ENCODE measurements around the gene ZNF746.

The ZNF746 gene

GRCh38 chr7:149489391-149490024, 8.1 kb downstream of the ZNF746 start:
- no peak for DNase-seq

DNA sequence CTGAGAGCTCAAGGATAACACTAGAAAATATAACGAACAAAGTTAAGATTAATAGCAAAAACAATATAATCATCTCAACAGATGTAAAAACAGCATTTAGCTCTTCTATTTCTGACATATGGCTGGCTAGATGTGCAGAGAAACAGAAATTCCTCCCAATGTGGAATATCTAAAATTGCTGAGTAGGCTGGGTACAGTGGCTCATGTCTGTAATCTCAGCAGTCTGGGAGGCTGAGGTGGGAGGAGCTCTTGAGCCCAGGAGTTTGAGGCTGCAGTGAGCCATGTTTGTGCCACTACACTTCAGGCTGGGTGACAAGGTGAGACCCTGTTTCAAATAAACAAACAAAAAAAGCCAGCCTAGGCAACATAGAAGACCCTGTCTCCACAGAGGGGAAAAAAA, 18.0 kb downstream of the ZNF746 start:
- DNase-seq = no peak

DNA sequence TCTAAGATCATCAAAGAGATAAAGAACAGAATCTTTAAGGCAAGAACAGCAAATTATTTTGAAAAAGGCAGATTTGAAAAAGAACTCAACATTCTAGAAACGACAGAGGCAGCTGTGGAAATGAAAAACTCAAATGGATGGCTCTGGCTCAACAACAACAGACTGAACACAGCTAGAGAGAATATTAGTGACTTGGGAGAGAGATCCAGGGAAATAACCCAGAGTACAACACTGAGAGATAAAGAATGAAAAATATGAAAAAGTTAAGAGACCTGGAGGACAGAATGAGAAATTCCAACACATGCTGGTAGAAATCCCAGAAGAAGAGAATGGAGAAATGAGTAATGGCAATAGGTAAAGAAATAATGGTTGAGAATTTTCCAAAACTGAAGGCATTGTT, 18.9 kb downstream of the ZNF746 start:
- DNase-seq = no peak

- DNase-seq = no peak
These were observed 19.8 kb downstream of the ZNF746 start for GRCh38 chr7:149477494-149478443.

DNA sequence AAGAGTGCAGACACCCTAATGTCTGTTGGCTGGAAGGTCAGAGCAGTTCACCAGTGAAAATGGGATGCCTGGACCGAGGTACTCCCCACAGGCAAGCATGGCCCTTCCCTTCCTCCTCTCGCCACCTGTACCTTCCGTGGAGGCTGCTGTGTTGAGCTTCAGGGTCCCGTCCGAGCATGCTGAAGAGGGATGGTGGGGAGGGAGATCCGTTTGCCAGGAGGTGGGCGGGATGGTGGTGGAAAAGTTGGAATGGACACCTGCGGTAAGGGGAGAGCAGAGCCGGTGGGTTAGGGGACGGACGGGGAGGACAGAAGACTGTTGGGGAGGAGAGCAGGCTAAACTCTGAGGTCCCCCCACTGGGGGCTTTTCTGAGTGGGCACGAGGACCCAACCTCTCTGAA, 20.8 kb downstream of the ZNF746 start:
- no peak for DNase-seq

GRCh38 chr7:149475121-149476045, 22.2 kb downstream of the ZNF746 start:
- no peak for DNase-seq

DNA sequence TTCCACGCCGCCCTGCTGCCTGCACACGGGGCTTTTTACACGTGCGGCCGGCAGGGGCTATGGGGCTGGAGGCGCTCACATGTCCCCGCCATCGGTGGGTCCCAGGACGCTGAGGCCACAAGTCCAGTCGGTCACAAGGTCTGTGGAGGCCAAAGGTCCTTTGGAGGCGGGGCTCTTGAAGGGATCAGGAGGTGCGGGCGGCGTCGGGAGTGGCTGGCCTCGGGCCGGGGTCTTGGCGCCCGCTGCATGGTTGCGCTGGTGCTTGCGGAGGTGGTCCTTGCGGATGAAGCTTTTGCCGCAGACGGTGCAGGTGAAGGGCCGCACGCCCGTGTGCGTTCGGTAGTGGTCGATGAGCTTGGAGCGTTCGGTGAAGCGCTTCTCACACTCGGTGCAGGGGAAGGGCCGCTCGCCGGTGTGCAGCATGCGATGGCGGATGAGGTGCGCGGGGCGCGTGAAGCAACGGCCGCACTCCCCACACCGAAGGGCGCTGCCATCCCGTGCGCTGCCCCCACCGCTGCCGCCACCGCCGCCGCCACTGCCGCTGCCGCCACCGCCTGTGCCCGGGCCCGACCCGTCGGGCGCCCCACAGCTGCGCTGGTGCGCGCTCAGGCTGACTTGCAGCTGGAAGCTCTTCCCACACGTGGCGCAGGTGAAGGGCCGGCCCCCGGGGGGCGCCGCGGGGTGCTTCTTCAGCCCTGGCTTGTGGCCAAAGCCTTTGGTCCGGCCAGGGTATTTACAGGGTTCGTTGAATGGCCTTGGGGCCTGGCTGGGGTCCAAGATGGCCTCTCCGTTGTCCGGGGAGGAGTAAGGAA, 23.1 kb downstream of the ZNF746 start:
- no peak for DNase-seq

GRCh38 chr7:149473251-149473650, 24.4 kb downstream of the ZNF746 start:
- no peak for DNase-seq

DNA sequence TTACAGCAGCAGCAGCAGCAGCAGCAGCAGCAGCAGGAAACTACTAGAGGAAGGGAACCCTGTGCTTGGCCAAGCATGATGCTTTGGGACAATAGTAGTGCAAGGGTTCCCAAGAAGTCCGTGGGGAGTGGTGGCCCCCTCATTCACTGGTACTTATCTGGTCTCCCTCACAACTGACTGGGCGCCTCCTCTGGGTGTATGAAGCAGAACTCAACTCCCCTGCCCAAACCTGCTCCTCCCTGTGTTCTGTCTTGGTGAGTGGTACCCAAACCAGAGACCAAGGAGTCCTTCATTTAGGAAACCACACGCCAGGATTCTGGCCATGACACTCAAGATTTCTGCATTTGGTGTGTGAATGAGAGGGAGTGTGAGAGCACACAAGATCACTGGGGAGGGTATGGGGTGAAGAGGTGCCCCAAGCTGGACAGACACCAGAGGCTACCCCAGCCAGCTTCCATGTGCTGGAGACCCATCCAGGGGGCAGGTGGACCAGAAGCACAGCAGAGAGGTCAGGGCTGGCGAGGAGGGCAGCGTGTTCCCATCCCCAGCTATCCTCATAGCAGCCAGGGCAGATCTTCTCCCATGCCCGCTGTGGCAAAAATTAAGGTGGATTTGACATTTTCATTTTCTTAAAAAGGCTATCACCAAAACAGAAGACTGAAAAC, 26.2 kb downstream of the ZNF746 start:
- no peak for DNase-seq

DNA sequence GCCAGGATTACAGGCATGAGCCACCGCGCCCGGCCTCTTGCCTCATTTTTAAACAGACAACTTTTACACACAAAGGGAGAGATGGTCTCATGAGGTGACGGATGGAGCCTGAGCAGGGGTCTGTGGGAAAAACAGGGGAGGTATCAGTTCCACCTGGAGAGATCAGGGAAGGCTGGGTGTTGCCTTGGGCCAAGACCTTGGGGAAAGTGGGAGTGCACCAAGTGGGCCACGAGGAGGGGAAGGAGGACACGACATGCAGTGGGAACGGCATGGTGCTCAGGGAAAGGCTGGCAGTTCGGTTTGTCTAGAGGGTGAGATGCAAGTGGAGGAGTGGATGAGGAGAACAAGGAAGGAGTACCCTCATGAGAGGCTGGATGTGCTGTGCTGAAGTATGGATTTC, 27.8 kb downstream of the ZNF746 start:
- no peak for DNase-seq

- peak; percentile 54 for DNase-seq
These were observed 29.4 kb downstream of the ZNF746 start for GRCh38 chr7:149468208-149468607.

DNA sequence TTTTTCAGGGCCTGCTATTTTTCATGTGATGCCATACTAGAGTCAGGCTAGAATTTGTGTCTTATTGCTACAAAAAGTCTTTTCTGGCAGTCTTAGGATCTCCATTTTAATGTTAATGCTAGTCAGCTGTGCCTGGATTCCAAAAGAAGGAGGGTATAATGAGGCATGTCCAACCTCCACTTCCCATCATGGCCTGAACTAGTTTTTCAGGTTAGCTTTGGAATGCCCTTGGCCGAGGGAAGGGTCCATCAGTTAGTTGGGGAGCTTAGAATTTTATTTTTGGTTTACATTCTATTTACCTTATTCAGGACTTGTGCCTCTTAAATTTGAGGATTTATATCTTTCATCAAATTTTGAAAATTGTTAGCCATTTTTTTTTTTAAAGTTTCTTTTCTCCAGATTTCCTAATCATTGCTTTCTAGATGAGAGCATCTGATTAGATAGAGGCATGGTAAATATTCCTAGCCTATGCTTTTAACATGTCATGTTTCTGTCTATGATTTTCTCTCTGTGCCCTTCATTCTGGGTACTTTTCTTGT, 30.2 kb downstream of the ZNF746 start:
- no peak for DNase-seq

- no peak for DNase-seq
These were observed 31.2 kb downstream of the ZNF746 start for GRCh38 chr7:149466364-149466763.

DNA sequence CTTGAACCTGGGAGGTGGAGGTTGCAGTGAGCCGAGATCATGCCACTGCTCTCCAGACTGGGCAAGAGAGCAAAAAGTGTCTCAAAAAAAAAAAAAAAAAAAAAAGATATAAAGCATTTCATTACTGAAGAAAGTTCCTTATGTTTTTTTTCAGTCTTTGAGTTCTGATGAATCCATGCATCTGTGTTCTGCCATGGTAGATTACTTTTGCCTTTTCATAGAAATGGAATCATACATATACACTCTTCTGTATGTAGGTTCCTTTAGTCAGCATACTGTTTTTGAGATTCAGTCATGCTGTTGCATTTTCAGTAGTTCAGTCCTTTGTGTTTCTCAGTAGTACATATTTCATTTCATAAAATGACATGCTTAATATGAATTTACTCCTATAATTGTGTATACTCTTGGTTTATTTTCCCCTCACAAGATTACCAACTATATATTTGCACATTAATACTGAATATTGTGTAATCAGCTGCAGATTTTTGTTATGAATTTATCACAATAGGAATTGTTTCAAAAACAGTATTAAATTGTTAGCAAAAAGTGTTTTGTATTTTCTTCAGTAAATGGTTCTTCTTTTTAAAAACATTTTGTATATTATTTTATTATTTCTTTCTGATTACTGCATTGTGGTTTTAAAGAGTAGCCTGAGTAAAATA, 34.0 kb downstream of the ZNF746 start:
- no peak for DNase-seq

GRCh38 chr7:149462101-149462520, 35.5 kb downstream of the ZNF746 start:
- no peak for DNase-seq

DNA sequence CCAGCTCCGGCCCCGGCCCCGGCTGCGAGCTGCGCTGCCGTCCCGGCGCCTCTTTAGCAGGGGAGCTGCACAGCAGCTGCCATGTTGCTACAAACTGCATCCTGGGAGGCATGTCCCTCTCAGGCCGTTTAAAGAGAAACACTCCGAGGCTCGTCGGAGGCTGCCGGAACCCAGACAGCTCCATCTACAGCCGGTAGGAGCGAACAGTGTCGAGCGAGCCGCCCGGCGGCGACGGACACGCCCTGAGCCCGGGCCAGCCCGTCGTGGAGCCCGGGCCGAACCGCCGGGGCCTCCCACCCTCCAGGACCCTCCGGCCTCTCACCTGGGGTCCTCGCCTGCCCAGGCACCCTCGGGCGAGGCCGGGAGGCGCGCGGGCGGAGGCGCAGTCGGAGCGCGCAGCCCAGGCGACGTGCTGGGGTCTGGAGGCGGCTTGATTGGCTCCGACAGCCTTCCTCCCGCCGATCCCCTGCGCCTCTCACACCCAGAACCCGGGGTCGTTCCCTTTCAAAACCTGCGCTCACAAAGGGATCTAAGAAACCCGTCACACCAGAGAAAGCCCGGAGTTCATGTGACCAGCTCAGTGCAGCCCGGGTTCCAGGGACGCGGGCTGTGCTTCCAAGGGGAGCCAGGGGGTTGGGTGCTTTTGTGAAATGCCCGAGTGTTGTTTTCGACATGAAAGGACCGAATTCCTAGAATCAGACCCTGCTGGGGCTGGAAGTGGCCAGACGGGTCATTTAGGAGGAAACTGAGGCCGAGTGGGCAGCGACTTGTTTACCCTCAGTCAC, 36.9 kb downstream of the ZNF746 start, which contains the start of gene ZNF777:
Gene ZNF777 (minus strand): TSS at position 570 of the 785 bp plus-strand sequence. CDS start 5,040 bp downstream, outside the sequence.
- DNase-seq = peak; percentile 63

- DNase-seq = no peak
These were observed 37.8 kb downstream of the ZNF746 start for GRCh38 chr7:149459540-149460452.

DNA sequence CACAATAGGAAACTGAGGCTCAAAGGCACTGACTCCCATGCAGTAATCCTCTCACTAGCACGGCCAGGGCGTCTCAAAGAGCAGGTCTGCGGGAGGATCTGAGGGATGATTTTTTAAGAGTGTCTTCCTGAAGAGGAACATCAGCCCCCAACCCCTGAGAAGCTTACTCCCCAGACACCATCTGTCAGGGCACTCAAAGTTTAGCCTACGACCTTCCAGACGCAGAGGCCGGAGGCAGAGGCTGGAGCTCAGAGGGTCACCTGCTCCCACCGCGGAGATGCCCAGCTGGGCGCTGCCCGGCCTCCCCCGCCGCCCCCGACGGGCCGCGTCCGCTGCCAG, 38.4 kb downstream of the ZNF746 start:
- no peak for DNase-seq

- DNase-seq = no peak
These were observed 39.4 kb downstream of the ZNF746 start for GRCh38 chr7:149458235-149458634.

All from GF-D8 (cell line).